ENCODE measurements around the gene CAMTA1. TPM values are rescaled to one million over a fixed set of nuclear protein-coding genes. Genes with fewer than 3 reads are reported as not detected.

CAMTA1 gene
- total RNA-seq, 1 donor from 2014 or later: 63.8 TPM

GRCh38 chr1:6902153-6902552 lies 116.9 kb downstream of the CAMTA1 start:
- H3K4me3 Mint-ChIP-seq (ENCODE audit: unreplicated experiment): no peak overlapping the region

DNA sequence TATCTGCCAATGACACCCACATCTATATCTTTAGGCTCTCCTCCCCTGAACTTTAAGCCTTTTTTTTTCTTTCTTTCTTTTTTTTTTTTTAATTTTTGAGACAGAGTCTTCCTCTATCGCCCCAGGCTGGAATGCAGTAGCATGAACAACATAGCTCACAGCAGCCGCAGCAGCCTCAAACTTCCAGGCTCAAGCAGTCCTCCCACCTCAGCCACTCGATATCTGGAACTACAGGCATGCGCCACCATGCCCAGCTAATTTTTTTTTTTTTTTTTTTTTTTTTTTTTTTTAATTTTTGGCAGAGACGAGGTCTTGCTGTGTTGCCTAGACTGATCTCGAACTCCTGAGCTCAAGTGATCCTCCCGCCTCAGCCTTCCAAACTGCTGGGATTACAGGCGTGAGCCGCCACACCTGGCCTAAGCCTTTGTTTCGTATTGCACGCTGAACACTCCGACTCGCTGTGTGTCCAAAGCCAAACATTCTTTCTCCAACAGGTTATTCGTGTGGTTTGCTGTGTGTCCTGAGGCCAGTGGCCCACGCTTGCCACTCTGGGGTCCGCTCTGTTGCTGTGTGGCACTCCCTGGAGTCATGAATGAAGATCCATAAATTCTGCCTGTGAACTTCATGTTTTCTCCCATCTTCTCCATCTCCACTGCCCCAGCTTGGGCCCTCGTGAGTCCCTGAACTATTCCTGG lies 119.4 kb downstream of the CAMTA1 start:
- H3K36me3 Mint-ChIP-seq (ENCODE audit: low read depth): no peaks in the 10 kb centered on the region
- no peak overlapping the region for H3K27ac Mint-ChIP-seq (ENCODE audit: unreplicated experiment)
- peaks cover 10% of the 10 kb centered on the region for H3K4me1 Mint-ChIP-seq (ENCODE audit: low read depth)
- H3K4me3 Mint-ChIP-seq (ENCODE audit: unreplicated experiment): no peak overlapping the region
- TF ChIP-seq, protein P1, sequence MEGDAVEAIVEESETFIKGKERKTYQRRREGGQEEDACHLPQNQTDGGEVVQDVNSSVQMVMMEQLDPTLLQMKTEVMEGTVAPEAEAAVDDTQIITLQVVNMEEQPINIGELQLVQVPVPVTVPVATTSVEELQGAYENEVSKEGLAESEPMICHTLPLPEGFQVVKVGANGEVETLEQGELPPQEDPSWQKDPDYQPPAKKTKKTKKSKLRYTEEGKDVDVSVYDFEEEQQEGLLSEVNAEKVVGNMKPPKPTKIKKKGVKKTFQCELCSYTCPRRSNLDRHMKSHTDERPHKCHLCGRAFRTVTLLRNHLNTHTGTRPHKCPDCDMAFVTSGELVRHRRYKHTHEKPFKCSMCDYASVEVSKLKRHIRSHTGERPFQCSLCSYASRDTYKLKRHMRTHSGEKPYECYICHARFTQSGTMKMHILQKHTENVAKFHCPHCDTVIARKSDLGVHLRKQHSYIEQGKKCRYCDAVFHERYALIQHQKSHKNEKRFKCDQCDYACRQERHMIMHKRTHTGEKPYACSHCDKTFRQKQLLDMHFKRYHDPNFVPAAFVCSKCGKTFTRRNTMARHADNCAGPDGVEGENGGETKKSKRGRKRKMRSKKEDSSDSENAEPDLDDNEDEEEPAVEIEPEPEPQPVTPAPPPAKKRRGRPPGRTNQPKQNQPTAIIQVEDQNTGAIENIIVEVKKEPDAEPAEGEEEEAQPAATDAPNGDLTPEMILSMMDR (IDR thresholded peaks at IDR 0.05): no peak
- no peaks in the 10 kb centered on the region for H3K27me3 Mint-ChIP-seq (ENCODE audit: low read depth)
- H3K9me3 Mint-ChIP-seq (ENCODE audit: low read depth): no peaks in the 10 kb centered on the region
- DNase-seq (ENCODE audit: low spot score): no peak

More at GRCh38 chr1:6902153-6902552, 116.9 kb downstream of the CAMTA1 start:
- TF ChIP-seq, protein P1 (IDR thresholded peaks at IDR 0.05): no peak
- no peaks in the 10 kb centered on the region for H3K27me3 Mint-ChIP-seq (ENCODE audit: low read depth)
- H3K4me1 Mint-ChIP-seq (ENCODE audit: low read depth): peaks cover 10% of the 10 kb centered on the region
- no peak overlapping the region for H3K27ac Mint-ChIP-seq (ENCODE audit: unreplicated experiment)
- H3K9me3 Mint-ChIP-seq (ENCODE audit: low read depth): no peaks in the 10 kb centered on the region
- no peaks in the 10 kb centered on the region for H3K36me3 Mint-ChIP-seq (ENCODE audit: low read depth)
- no peak for DNase-seq (ENCODE audit: low spot score)

GRCh38 chr1:6905331-6905730 lies 120.1 kb downstream of the CAMTA1 start:
- no peak overlapping the region for H3K4me3 Mint-ChIP-seq (ENCODE audit: unreplicated experiment)
- H3K4me1 Mint-ChIP-seq (ENCODE audit: low read depth): peaks cover 10% of the 10 kb centered on the region
- no peaks in the 10 kb centered on the region for H3K9me3 Mint-ChIP-seq (ENCODE audit: low read depth)

DNA sequence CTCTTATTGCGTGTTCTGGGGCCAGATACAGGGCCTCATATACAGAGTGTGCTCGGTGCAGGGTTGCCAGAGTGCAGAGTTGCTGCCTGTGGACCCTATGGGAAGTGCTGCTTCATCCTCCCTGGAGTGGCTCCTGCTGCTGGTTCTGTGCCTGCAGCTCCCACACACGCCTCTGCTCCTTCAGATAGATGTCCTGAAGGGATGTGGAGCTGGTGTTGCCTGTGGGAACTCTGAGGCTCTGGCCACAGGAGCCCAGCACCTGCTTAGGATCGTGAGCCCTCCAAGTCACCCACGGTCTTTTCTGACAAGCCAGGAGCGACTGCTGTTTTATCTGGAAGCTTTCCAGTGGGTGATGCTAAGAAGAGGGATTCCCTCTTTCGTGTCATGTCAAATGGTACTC lies 120.5 kb downstream of the CAMTA1 start:
- H3K27me3 Mint-ChIP-seq (ENCODE audit: low read depth): no peaks in the 10 kb centered on the region

More at GRCh38 chr1:6905331-6905730, 120.1 kb downstream of the CAMTA1 start:
- DNase-seq (ENCODE audit: low spot score): no peak
- TF ChIP-seq, protein P1 (IDR thresholded peaks at IDR 0.05): no peak
- H3K36me3 Mint-ChIP-seq (ENCODE audit: low read depth): no peaks in the 10 kb centered on the region
- no peak overlapping the region for H3K27ac Mint-ChIP-seq (ENCODE audit: unreplicated experiment)
- H3K27me3 Mint-ChIP-seq (ENCODE audit: low read depth): no peaks in the 10 kb centered on the region

GRCh38 chr1:6906783-6907182 lies 121.5 kb downstream of the CAMTA1 start:
- Mint-ChIP-seq H3K4me3 (ENCODE audit: unreplicated experiment) (no peak overlapping the region), H3K36me3 (ENCODE audit: low read depth) (no peaks in the 10 kb centered on the region), H3K4me1 (ENCODE audit: low read depth) (peaks cover 10% of the 10 kb centered on the region), H3K27me3 (ENCODE audit: low read depth) (no peaks in the 10 kb centered on the region), H3K9me3 (ENCODE audit: low read depth) (no peaks in the 10 kb centered on the region), H3K27ac (ENCODE audit: unreplicated experiment) (no peak overlapping the region)
- no peak for DNase-seq (ENCODE audit: low spot score)
- TF ChIP-seq, protein P1 (IDR thresholded peaks at IDR 0.05): no peak

More for the DNA sequence above, 120.5 kb downstream of the CAMTA1 start:
- no peak for DNase-seq (ENCODE audit: low spot score)
- no peak overlapping the region for H3K4me3 Mint-ChIP-seq (ENCODE audit: unreplicated experiment)
- H3K4me1 Mint-ChIP-seq (ENCODE audit: low read depth): peaks cover 10% of the 10 kb centered on the region
- no peaks in the 10 kb centered on the region for H3K9me3 Mint-ChIP-seq (ENCODE audit: low read depth)
- TF ChIP-seq, protein P1 (IDR thresholded peaks at IDR 0.05): no peak
- no peak overlapping the region for H3K27ac Mint-ChIP-seq (ENCODE audit: unreplicated experiment)
- H3K36me3 Mint-ChIP-seq (ENCODE audit: low read depth): no peaks in the 10 kb centered on the region
